ENCODE measurements around the gene ULK1.
"Not testable (repeated sequence)": the region's sequence is repeated elsewhere in the genome, so short reads cannot be mapped to it uniquely, and the experiment has no call there.

ULK1 gene

GRCh38 chr12:131947482-131948027, 53.1 kb downstream of the ULK1 start:
- no peak for DNase-seq

DNA sequence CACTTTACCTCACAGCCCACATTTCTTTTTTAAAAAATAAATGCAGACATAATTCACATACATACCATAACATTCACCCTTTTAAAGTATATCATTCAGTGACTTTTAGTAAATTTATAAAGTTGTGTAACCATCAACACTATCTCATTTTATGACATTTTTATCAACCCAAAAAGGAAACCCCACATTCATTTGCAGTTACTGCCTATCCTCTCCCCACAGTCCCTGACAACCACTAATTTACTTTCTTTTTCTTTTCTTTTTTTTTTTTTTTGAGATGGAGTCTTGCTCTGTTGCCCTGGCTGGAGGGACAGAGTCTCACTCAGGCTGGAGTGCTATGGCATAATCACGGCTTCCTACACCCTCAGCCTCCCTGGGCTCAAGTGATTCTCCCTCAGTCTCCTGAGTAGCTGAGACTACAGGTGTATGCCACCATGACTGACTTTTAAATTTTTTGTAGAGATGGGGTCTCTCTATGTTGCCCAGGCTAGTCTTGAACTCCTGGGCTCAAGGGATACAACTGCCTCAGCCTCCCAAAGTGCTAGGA, 53.8 kb downstream of the ULK1 start:
- DNase-seq = no peak

DNA sequence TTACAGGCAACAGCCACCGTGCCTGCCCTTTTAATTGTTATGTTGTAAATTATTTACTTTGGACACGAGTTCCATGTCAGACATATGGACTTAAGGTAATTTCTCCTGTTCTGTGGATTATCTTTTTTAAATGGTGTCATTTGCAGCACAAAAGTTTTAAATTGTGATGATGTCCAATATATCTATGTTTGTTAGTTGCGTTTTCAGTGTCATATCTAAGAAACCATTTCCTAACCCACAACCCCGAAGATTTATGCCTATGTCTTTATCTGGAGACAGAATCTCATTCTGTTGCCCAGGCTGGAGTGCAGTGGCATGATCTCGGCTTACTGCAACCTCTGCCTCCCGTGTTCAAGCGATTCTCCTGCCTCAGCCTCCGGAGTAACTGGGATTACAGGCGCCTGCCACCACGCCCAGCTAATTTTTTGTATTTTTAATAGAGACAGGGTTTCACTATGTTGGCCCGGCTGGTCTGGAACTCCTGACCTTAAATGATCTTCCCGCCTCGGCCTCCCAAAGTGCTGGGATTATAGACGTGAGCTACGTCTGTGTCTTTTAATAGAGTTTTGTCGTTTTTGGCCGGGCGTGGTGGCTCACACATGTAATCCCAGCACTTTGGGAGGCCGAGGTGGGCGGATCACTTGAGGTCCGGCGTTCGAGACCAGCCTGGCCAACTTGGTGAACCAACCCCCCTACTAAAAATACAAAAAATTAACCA, 54.5 kb downstream of the ULK1 start:
- DNase-seq = not testable (repeated sequence)

- peak; percentile 91 for DNase-seq
Measured at GRCh38 chr12:131949431-131950181, 55.2 kb downstream of the ULK1 start, which contains the start of gene EP400. EP400 (plus strand) TSS chr12:131949942; CDS start chr12:131960620, 10,678 bp downstream.

DNA sequence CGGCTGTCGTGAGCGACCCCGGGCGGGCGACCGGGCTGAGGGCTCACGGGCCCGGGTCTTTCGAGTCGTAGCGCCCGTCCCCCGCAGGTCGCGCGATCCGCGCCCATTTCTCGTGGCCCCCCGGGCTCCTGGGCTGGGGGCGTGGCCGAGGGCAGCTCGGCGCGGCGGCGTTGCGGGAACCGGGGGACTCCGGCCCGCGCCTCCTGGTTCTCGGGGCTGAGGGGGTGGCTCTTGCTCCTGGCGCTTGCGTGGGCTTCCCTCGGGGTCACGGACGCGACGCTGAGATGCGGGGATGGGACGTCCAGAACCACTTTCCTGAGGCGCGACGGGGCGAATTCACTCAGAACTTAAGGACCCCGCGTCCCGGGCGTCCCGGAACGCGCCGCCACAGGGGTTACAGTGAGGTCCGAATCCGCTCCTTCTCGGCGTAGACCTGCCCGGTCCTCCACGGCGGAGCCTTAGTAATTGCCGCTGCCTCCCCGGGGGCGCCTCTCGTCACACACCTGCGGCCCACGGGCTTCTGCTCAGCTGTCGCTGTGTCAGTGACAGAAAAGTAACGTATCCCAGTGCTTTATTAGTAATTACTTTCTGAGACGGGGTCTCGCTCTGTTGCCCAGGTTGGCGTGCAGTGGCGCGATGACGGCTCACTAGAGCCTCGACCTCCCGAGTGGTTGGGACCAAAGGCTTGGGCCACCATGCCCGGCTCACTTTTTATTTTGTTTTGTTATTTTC, 55.9 kb downstream of the ULK1 start:
- DNase-seq = no peak

- not testable (repeated sequence) for DNase-seq
Measured at GRCh38 chr12:131953810-131954209, 59.4 kb downstream of the ULK1 start.

GRCh38 chr12:131954460-131954859, 60.0 kb downstream of the ULK1 start:
- DNase-seq = not testable (repeated sequence)

- no peak for DNase-seq
Measured at GRCh38 chr12:131959116-131959515, 64.7 kb downstream of the ULK1 start.

DNA sequence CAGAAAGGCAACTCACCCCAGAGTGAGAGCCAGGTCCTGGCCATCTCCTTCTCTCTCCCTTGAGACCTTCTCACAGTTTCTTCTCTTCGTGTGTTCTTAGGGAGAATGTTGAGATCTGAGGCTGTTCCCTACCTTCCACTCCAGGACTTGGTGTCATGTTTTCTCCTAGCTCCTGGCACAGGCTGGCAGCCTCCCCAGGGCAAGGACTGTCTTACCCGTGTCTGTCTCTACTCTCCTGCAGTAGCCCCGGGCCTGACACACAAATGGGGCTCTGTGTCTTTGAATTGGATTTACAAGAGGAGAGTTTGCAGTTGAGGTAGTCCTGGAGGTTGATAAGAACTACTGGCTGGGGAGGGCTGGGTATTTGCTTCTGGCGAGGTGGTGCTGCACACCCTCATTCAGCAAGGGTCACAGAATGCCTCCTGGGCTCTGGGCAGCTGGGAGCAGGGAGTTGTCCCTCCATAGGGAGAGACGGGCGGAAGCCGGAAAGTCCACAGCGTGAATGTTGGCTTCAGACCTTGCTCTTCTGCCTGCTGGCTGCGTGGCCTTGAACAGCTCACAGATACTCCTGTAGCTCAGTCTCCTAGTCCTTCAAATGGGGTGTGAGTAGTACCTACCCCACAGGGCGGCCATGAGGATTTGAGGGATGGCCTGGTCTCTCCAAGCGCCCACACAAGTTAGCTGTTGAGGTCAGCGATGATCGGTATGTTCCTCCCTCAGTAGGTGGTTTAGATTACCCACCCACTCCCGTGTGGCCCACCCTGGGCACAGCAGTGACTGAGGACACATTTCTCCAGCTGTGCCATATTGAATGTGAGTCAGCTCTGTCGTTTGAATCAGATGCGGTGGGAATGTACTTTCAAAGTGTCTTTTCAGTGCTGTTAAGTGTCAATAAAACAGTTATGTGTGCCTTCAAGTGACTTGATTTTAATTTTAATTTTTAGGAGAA, 65.5 kb downstream of the ULK1 start:
- no peak for DNase-seq

GRCh38 chr12:131960590-131961325, 66.3 kb downstream of the ULK1 start:
- DNase-seq = not testable (repeated sequence)

GRCh38 chr12:131961328-131961727, 66.9 kb downstream of the ULK1 start:
- not testable (repeated sequence) for DNase-seq

DNA sequence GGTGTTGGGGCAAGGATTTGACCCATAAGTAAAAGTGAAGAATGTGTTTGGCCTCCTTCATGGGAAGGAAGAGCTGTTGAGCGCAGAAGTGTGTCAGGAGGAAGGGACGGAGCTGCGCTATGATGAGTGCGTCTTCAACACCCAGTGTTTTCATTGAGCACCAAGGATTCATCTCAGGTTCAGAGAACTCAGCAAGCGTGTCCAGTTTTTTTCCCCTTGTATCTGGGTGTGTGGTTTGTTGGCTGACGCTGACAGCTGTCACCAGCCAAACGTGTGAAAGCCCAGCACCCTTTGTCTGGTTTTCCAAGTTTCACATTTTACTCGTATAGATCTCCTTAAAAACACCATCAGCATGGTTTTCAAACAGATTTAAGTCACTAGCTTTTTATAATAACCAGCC, 67.6 kb downstream of the ULK1 start:
- DNase-seq = no peak

DNA sequence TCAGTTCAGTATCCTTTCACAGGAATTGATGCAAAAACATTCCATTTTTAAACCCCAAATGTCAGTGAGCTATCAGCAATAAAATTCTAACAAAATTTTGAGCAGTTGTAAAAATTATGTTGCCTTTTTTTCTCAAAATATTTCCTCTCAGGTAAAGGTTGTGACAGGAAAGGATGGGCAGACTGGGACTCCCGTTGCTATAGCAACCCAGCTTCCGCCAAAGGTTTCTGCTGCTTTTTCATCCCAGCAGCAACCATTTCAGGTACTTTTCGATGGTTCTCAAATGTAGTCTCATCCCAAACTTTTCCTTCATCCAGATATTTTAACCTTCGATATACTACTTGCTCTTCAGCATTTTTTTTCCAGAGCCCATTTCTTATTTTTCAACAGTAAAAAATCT, 69.0 kb downstream of the ULK1 start:
- DNase-seq = no peak

DNA sequence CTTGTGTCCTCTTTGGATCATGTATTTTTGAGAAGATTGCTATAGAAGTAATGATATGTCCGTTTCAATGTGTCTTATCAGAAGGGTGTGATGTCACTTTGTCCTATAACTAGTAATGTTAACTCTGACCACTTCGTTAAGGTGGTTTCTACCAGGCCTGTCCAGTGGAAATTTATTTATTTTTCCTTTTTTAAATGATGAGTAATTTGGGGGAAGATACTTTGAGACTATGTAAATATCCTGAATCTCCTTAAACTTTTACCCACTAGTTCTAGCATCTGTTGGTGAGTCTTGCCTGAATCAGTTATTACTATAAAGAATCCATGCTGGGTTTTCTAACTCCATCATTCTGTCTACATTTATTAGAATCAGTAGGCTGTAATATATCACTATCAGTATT, 70.7 kb downstream of the ULK1 start:
- DNase-seq = no peak

DNA sequence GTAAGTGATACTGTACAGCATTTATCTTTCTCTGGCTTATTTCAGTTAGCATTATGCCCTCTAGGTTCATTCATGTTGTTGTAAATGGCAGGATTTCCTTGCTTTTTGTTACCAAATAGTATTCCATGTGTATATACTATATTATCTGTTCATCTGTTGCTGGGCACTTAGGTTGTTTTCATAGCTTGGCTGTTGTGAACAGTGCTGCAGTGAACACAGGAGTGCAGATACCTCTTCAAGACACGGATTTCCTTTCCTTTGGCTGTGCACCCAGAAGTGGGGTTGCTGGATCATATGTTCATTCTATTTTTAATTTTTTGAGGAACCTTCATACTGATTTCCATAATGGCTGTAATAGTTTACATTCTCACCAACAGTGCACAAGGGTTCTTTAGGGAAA, 76.8 kb downstream of the ULK1 start:
- DNase-seq = no peak
